Hepatocyte (in vitro differentiated cells): ENCODE measurements around the gene PPFIBP2. TPM values are rescaled to one million over a fixed set of nuclear protein-coding genes. Genes with fewer than 3 reads are reported as not detected.

Experiments
- DNase-seq: peaks from one replicate; pipeline ENCODE4 v3.0.0-alpha.2; 2016; ENCODE audit warnings: low spot score
- H2AFZ ChIP-seq: fragments of 200-600 bp; sonication (generic); 2 replicates; pipeline ENCODE4 v1.6.0; 2016; ENCODE audit warnings: antibody characterized with exemption, mild to moderate bottlenecking
- H3K27ac ChIP-seq: fragments of 200-600 bp; sonication (generic); 2 replicates; pipeline ENCODE4 v1.5.1; 2016; ENCODE audit warnings: mild to moderate bottlenecking
- H3K27me3 ChIP-seq: fragments of 200-600 bp; sonication (generic); 2 replicates; pipeline ENCODE4 v1.6.1; 2016
- H3K36me3 ChIP-seq: fragments of 200-600 bp; sonication (generic); replicated peaks from 2 replicates; pipeline ENCODE4 v1.5.1; 2016; ENCODE audit warnings: low read depth; ENCODE audit not compliant: insufficient read depth
- H3K4me1 ChIP-seq: fragments of 200-600 bp; sonication (generic); 2 replicates; pipeline ENCODE4 v1.5.1; 2016; ENCODE audit warnings: mild to moderate bottlenecking, moderate library complexity; ENCODE audit not compliant: insufficient read depth
- H3K4me2 ChIP-seq: fragments of 200-600 bp; sonication (generic); 2 replicates; pipeline ENCODE4 v1.6.0; 2016
- H3K4me3 ChIP-seq: fragments of 200-600 bp; sonication (generic); 2 replicates; pipeline ENCODE4 v1.5.1; 2016; ENCODE audit warnings: mild to moderate bottlenecking
- H3K79me2 ChIP-seq: fragments of 200-600 bp; sonication (generic); 2 replicates; pipeline ENCODE4 v1.6.0; 2017; ENCODE audit warnings: mild to moderate bottlenecking
- H3K9me2 ChIP-seq: fragments of 200-600 bp; sonication (generic); replicated peaks from 2 replicates; pipeline ENCODE4 v1.6.0; 2017; ENCODE audit warnings: mild to moderate bottlenecking; ENCODE audit not compliant: insufficient read depth
- H3K9me3 ChIP-seq: fragments of 200-600 bp; sonication (generic); 2 replicates; pipeline ENCODE4 v1.5.1; 2016; ENCODE audit warnings: low read depth, mild to moderate bottlenecking
- H4K20me1 ChIP-seq: fragments of 200-600 bp; sonication (generic); 2 replicates; pipeline ENCODE4 v1.6.0; 2016; ENCODE audit warnings: mild to moderate bottlenecking; ENCODE audit not compliant: insufficient read depth, poor library complexity, severe bottlenecking
- CTCF ChIP-seq: fragments of 200-600 bp; sonication (generic); IDR thresholded peaks from 2 replicates; pipeline ENCODE4 v1.5.1; 2016; ENCODE audit warnings: antibody characterized with exemption, mild to moderate bottlenecking; ENCODE audit not compliant: poor library complexity
- EZH2 ChIP-seq: fragments of 200-600 bp; sonication (generic); IDR thresholded peaks from 2 replicates; pipeline ENCODE4 v1.6.1; 2016; ENCODE audit warnings: antibody characterized with exemption, mild to moderate bottlenecking, borderline replicate concordance
- EZH2phosphoT487 ChIP-seq: fragments of 200-600 bp; sonication (generic); IDR thresholded peaks from one replicate; pipeline ENCODE4 v1.6.1; 2018; ENCODE audit warnings: antibody characterized with exemption, mild to moderate bottlenecking, low read depth, moderate library complexity; ENCODE audit not compliant: unreplicated experiment, severe bottlenecking
- WGBS: methylation state at CpG from one replicate; pipeline ENCODE4 v1.1.6; 2016; ENCODE audit warnings: low lambda C conversion rate; ENCODE audit errors: missing lambda C conversion rate; 5-methylcytosine and 5-hydroxymethylcytosine counted together
- polyA plus RNA-seq: library from polyadenylated mRNA; unstranded; fragments of >200 nt; fragmentation: Nextera tagmentation; extraction: Ambion mirVana; gene quantifications from 2 replicates; pipeline ENCODE4 v1.2.1, GENCODE V29; 2016
- total RNA-seq: library from RNA; depleted of rRNA; stranded (reverse); fragments of >200 nt; gene quantifications from 2 replicates; pipeline ENCODE4 v1.2.3, GENCODE V29; 2014

PPFIBP2 gene
- total and polyA plus RNA-seq, 2 experiments from 2014 or later = 33.9 to 55.8 TPM

GRCh38 chr11:7597620-7598019, 83.8 kb downstream of the PPFIBP2 start:
- no peaks in the 10 kb centered on the region for H3K36me3 ChIP-seq
- peaks cover 7% of the 10 kb centered on the region for H3K79me2 ChIP-seq
- no peaks in the 10 kb centered on the region for H3K27me3 ChIP-seq
- no peak overlapping the region for H2AFZ ChIP-seq
- H3K9me3 ChIP-seq = no peaks in the 10 kb centered on the region
- no peak overlapping the region for H3K4me2 ChIP-seq
- H3K9me2 ChIP-seq = no peaks in the 10 kb centered on the region
- peaks cover 46% of the 10 kb centered on the region for H3K4me1 ChIP-seq
- H3K4me3 ChIP-seq = no peak overlapping the region
- peak; percentile 68 for DNase-seq
- H4K20me1 ChIP-seq = no peaks in the 10 kb centered on the region
- 51% methylated on average over 8 of the region's 8 CpGs for WGBS
- H3K27ac ChIP-seq = peak overlapping the region; percentile 68
- TF ChIP-seq EZH2phosphoT487 = no peak
- no peak for TF ChIP-seq CTCF
- no peak for TF ChIP-seq EZH2

GRCh38 chr11:7599209-7599608, 85.4 kb downstream of the PPFIBP2 start:
- Histone ChIP-seq H3K9me2 (no peaks in the 10 kb centered on the region), H3K79me2 (no peaks in the 10 kb centered on the region), H3K27ac (peak overlapping the region; percentile 0), H3K36me3 (no peaks in the 10 kb centered on the region), H3K4me2 (no peak overlapping the region), H3K4me1 (peaks cover 48% of the 10 kb centered on the region), H2AFZ (no peak overlapping the region), H3K27me3 (no peaks in the 10 kb centered on the region), H3K9me3 (no peaks in the 10 kb centered on the region), H3K4me3 (no peak overlapping the region), H4K20me1 (no peaks in the 10 kb centered on the region)
- WGBS = 74% methylated on average over 2 of the region's 2 CpGs
- TF ChIP-seq EZH2phosphoT487 (no peak), CTCF (no peak), EZH2 (no peak)
- no peak for DNase-seq

GRCh38 chr11:7600205-7600775, 86.5 kb downstream of the PPFIBP2 start:
- no peaks in the 10 kb centered on the region for H4K20me1 ChIP-seq
- H3K27ac ChIP-seq = peak overlapping the region; percentile 75
- H3K9me3 ChIP-seq = no peaks in the 10 kb centered on the region
- H3K4me1 ChIP-seq = peaks cover 55% of the 10 kb centered on the region
- WGBS = 36% methylated on average over 6 of the region's 6 CpGs
- H2AFZ ChIP-seq = no peak overlapping the region
- no peaks in the 10 kb centered on the region for H3K9me2 ChIP-seq
- peak overlapping the region; percentile 45 for H3K4me2 ChIP-seq
- H3K4me3 ChIP-seq = no peak overlapping the region
- H3K79me2 ChIP-seq = no peaks in the 10 kb centered on the region
- TF ChIP-seq EZH2 (no peak), CTCF (no peak), EZH2phosphoT487 (no peak)
- H3K27me3 ChIP-seq = no peaks in the 10 kb centered on the region
- no peaks in the 10 kb centered on the region for H3K36me3 ChIP-seq
- peak; percentile 76 for DNase-seq
